C4-2B (cell line): ENCODE data around the gene FLYWCH2.

Experiments
- H3K27ac ChIP-seq: fragments of 450-650 bp; 2 replicates; pipeline ENCODE4 v1.5.1; 2017
- CTCF ChIP-seq: fragments of 450-650 bp; conservative IDR thresholded peaks from 2 replicates; pipeline ENCODE4 v1.5.1; 2017; ENCODE audit warnings: mild to moderate bottlenecking
- ZFX ChIP-seq: fragments of 450-650 bp; IDR thresholded peaks from 2 replicates; pipeline ENCODE4 v1.6.1; 2017

FLYWCH2 gene

GRCh38 chr16:2874032-2874911, 8.7 kb upstream of the FLYWCH2 start:
- TF ChIP-seq CTCF: no peak; the same call in 1 of the 2 replicates
- TF ChIP-seq ZFX: no peak
- peak overlapping the region; percentile 83 for H3K27ac ChIP-seq

- H3K27ac ChIP-seq: peak overlapping the region; percentile 83
- TF ChIP-seq ZFX: no peak
- TF ChIP-seq CTCF: peak; percentile 99
These were observed 8.1 kb upstream of the FLYWCH2 start for GRCh38 chr16:2874912-2875362.

- TF ChIP-seq CTCF: no peak
- no peak for TF ChIP-seq ZFX
- no peak overlapping the region for H3K27ac ChIP-seq
These were observed 3.0 kb upstream of the FLYWCH2 start for GRCh38 chr16:2879854-2880508.

- no peak for TF ChIP-seq CTCF
- TF ChIP-seq ZFX: no peak
- peak overlapping the region; percentile 95 for H3K27ac ChIP-seq
These were observed 999 bp upstream of the FLYWCH2 start for GRCh38 chr16:2881783-2882649.

GRCh38 chr16:2883458-2883908, 468 bp downstream of the FLYWCH2 start:
- peak overlapping the region; percentile 95 for H3K27ac ChIP-seq
- TF ChIP-seq CTCF: no peak

- no peak for TF ChIP-seq CTCF
- TF ChIP-seq ZFX: no peak
- H3K27ac ChIP-seq: peak overlapping the region; percentile 95
These were observed 1.0 kb downstream of the FLYWCH2 start for GRCh38 chr16:2884041-2884451.
